ENCODE results near the gene OGFR. TPM values are rescaled to one million over a fixed set of nuclear protein-coding genes. Genes with fewer than 3 reads are reported as not detected.

The OGFR gene
- polyA plus RNA-seq, 3 donors, result 47.8 to 114 (median 79.3) TPM

GRCh38 chr20:62772990-62773844 lies 31.4 kb upstream of the OGFR start:
- peaks cover 1 to 7% (median 3%) of the 10 kb centered on the region in 3 donors for H3K27me3 Mint-ChIP-seq (ENCODE audit: low read depth in 3 of 3)
- H3K4me1 ChIP-seq (ENCODE audit: control insufficient read depth in 1 of 2, insufficient read depth in 2 of 2, low read length in 2 of 2), result peaks cover 51 to 59% of the 10 kb centered on the region in 2 donors
- intact Hi-C loops (cut with micrococcal nuclease), result no loop called here
- no peaks in the 10 kb centered on the region for H4K20me1 ChIP-seq (ENCODE audit: insufficient read depth, low read length)
- no peak overlapping the region for H3K4me3 ChIP-seq (replicated peaks in 1 of 3; ENCODE audit: low read depth in 2 of 3, low read length in 3 of 3)
- peaks cover 53% of the 10 kb centered on the region for H3K4me1 Mint-ChIP-seq
- H3K9ac ChIP-seq (ENCODE audit: insufficient read depth, low read length, poor library complexity, severe bottlenecking), result no peak overlapping the region
- WGBS (ENCODE audit: insufficient coverage), result 70% methylated on average over 11 of the region's 19 CpGs
- no peak overlapping the region for H2AFZ ChIP-seq (ENCODE audit: insufficient read depth, low read depth, low read length, poor library complexity, severe bottlenecking)
- H3K9me3 Mint-ChIP-seq, result peaks cover 0 to 5% (median 2%) of the 10 kb centered on the region in 7 donors
- TF ChIP-seq CTCF (IDR thresholded peaks at IDR 0.05), result no peak
- no peaks in the 10 kb centered on the region for H3K79me2 ChIP-seq (ENCODE audit: insufficient read depth, low read length)
- no peak overlapping the region for H3K27ac ChIP-seq (ENCODE audit: low read depth in 1 of 2, low read length in 2 of 2)
- peak overlapping the region in 5 of 7 donors; percentile 6 to 72 (median 53) for H3K27ac Mint-ChIP-seq
- no peak overlapping the region for H3K4me3 Mint-ChIP-seq
- H3K36me3 ChIP-seq (replicated peaks in 1 of 2; ENCODE audit: control insufficient read depth in 1 of 2, insufficient read depth in 2 of 2, low read length in 2 of 2), result no peaks in the 10 kb centered on the region
- H3K27me3 ChIP-seq (ENCODE audit: control insufficient read depth in 2 of 2, insufficient read depth in 2 of 2, low read length in 2 of 2), result no peaks in the 10 kb centered on the region
- no peaks in the 10 kb centered on the region for H3K9me3 ChIP-seq (replicated peaks in 1 of 2; ENCODE audit: control insufficient read depth in 1 of 2, insufficient read depth in 1 of 2, low read length in 2 of 2)
- peak in 1 of 3 donors; percentile 51 for DNase-seq
- H3K4me2 ChIP-seq (replicated peaks; ENCODE audit: extremely low read depth, low read length, poor library complexity, severe bottlenecking), result no peak overlapping the region
- no peaks in the 10 kb centered on the region for H3K36me3 Mint-ChIP-seq

- no peak overlapping the region for H3K9ac ChIP-seq (ENCODE audit: insufficient read depth, low read length, poor library complexity, severe bottlenecking)
- H2AFZ ChIP-seq (ENCODE audit: insufficient read depth, low read depth, low read length, poor library complexity, severe bottlenecking), result no peak overlapping the region
- peaks cover 1 to 7% (median 3%) of the 10 kb centered on the region in 3 donors for H3K27me3 Mint-ChIP-seq (ENCODE audit: low read depth in 3 of 3)
- intact Hi-C loops (cut with micrococcal nuclease), result no loop called here
- no peak overlapping the region for H3K4me3 Mint-ChIP-seq
- no peaks in the 10 kb centered on the region for H3K9me3 ChIP-seq (replicated peaks in 1 of 2; ENCODE audit: control insufficient read depth in 1 of 2, insufficient read depth in 1 of 2, low read length in 2 of 2)
- no peaks in the 10 kb centered on the region for H4K20me1 ChIP-seq (ENCODE audit: insufficient read depth, low read length)
- 93% methylated on average over 24 of the region's 29 CpGs for WGBS (ENCODE audit: insufficient coverage)
- H3K27me3 ChIP-seq (ENCODE audit: control insufficient read depth in 2 of 2, insufficient read depth in 2 of 2, low read length in 2 of 2), result no peaks in the 10 kb centered on the region
- H3K36me3 Mint-ChIP-seq, result no peaks in the 10 kb centered on the region
- H3K4me3 ChIP-seq (replicated peaks in 1 of 3; ENCODE audit: low read depth in 2 of 3, low read length in 3 of 3), result no peak overlapping the region
- H3K36me3 ChIP-seq (replicated peaks in 1 of 2; ENCODE audit: control insufficient read depth in 1 of 2, insufficient read depth in 2 of 2, low read length in 2 of 2), result no peaks in the 10 kb centered on the region
- H3K4me1 Mint-ChIP-seq, result peaks cover 53% of the 10 kb centered on the region
- no peak for DNase-seq
- peaks cover 0 to 5% (median 2%) of the 10 kb centered on the region in 7 donors for H3K9me3 Mint-ChIP-seq
- TF ChIP-seq CTCF (IDR thresholded peaks at IDR 0.05), result no peak
- peaks cover 51 to 59% of the 10 kb centered on the region in 2 donors for H3K4me1 ChIP-seq (ENCODE audit: control insufficient read depth in 1 of 2, insufficient read depth in 2 of 2, low read length in 2 of 2)
- H3K4me2 ChIP-seq (replicated peaks; ENCODE audit: extremely low read depth, low read length, poor library complexity, severe bottlenecking), result no peak overlapping the region
- H3K79me2 ChIP-seq (ENCODE audit: insufficient read depth, low read length), result no peaks in the 10 kb centered on the region
- H3K27ac Mint-ChIP-seq, result peak overlapping the region in 2 of 7 donors; percentile 35 to 53
- H3K27ac ChIP-seq (ENCODE audit: low read depth in 1 of 2, low read length in 2 of 2), result no peak overlapping the region
Observed at GRCh38 chr20:62773845-62774714, 30.6 kb upstream of the OGFR start.
